HepG2 (cell line): Measurements from ENCODE around the gene LITAFD. TPM values are rescaled to one million over a fixed set of nuclear protein-coding genes. Genes with fewer than 3 reads are reported as not detected.

ENCODE experiments used
- ARHGAP35 ChIP-seq: sonication (generic); formaldehyde crosslinking; IDR thresholded peaks from 2 replicates; pipeline ENCODE4 v1.9.0; 2022; ENCODE audit warnings: mild to moderate bottlenecking, inconsistent platforms, moderate library complexity, missing genetic modification reagents, borderline replicate concordance
- NFAT5 ChIP-seq: sonication (generic); formaldehyde crosslinking; IDR thresholded peaks from 2 replicates; pipeline ENCODE4 v1.4.0; 2020; ENCODE audit warnings: missing genetic modification reagents
- PBX3 ChIP-seq: sonication (generic); formaldehyde crosslinking; IDR thresholded peaks from 2 replicates; pipeline ENCODE4 v1.8.1; 2023; ENCODE audit warnings: missing genetic modification reagents, inconsistent platforms, borderline replicate concordance
- SIN3B ChIP-seq: fragments of 150-350 bp; IDR thresholded peaks from 2 replicates; pipeline ENCODE4 v1.6.1; 2014; ENCODE audit warnings: low read length
- SNAPC4 ChIP-seq: sonication (generic); formaldehyde crosslinking; IDR thresholded peaks from 2 replicates; pipeline ENCODE4 v1.4.0; 2020; ENCODE audit warnings: mild to moderate bottlenecking, missing genetic modification reagents
- ZFP36 ChIP-seq: fragments of 150-350 bp; IDR thresholded peaks from 2 replicates; pipeline ENCODE4 v1.6.1; 2018; ENCODE audit warnings: borderline replicate concordance, low read length, low read depth; ENCODE audit not compliant: partially characterized antibody
- ZGPAT ChIP-seq: IDR thresholded peaks from 2 replicates; pipeline ENCODE4 v1.6.1; 2016; ENCODE audit warnings: mild to moderate bottlenecking
- ZNF274 ChIP-seq: sonication (generic); formaldehyde crosslinking; IDR thresholded peaks from 2 replicates; pipeline ENCODE4 v1.5.1; 2020; ENCODE audit warnings: mild to moderate bottlenecking, missing genetic modification reagents
- ZNF335 ChIP-seq: sonication (generic); formaldehyde crosslinking; IDR thresholded peaks from 2 replicates; pipeline ENCODE4 v1.4.0; 2020; ENCODE audit warnings: missing genetic modification reagents
- ZNF530 ChIP-seq: sonication (generic); formaldehyde crosslinking; IDR thresholded peaks from 2 replicates; pipeline ENCODE4 v1.5.0; 2020; ENCODE audit warnings: low read depth, mild to moderate bottlenecking, missing genetic modification reagents
- ZNF577 ChIP-seq: sonication (generic); formaldehyde crosslinking; IDR thresholded peaks from 2 replicates; pipeline ENCODE4 v1.4.0; 2020; ENCODE audit warnings: mild to moderate bottlenecking, low read depth, missing genetic modification reagents, borderline replicate concordance
- ZNF879 ChIP-seq: sonication (generic); formaldehyde crosslinking; IDR thresholded peaks from 2 replicates; pipeline ENCODE4 v1.8.1; 2023; ENCODE audit warnings: missing genetic modification reagents
- polyA plus RNA-seq, 8 experiments: library from polyadenylated mRNA; depleted of rRNA in 3 of 8; stranded (reverse) in 7 of 8; unstranded in 1 of 8; fragments of >200 nt; fragmentation: Illumina TruSeq in 4 of 8; extraction: Trizol in 4 of 8; gene quantifications; 2 replicates each; pipeline versions ENCODE4 v1.2.1 to v1.2.3, GENCODE V29; 2011 to 2016; ENCODE audit warnings: low read depth in 4 of 8, missing spikeins in 1 of 8, mixed read lengths in 1 of 8; ENCODE audit not compliant: insufficient read depth in 1 of 8
- total RNA-seq, 5 experiments: library from RNA; depleted of rRNA; stranded (reverse); fragments of >200 nt; fragmentation: Illumina TruSeq; extraction: Trizol; gene quantifications; 2 replicates each; pipeline ENCODE4 v1.2.3, GENCODE V29; 2016; ENCODE audit warnings: low read depth in 1 of 5

LITAFD gene
- total and polyA plus RNA-seq, 2 of the 13 experiments (the other 11 are each of a cell fraction or from before 2014, with no cell fraction given): not detected

DNA sequence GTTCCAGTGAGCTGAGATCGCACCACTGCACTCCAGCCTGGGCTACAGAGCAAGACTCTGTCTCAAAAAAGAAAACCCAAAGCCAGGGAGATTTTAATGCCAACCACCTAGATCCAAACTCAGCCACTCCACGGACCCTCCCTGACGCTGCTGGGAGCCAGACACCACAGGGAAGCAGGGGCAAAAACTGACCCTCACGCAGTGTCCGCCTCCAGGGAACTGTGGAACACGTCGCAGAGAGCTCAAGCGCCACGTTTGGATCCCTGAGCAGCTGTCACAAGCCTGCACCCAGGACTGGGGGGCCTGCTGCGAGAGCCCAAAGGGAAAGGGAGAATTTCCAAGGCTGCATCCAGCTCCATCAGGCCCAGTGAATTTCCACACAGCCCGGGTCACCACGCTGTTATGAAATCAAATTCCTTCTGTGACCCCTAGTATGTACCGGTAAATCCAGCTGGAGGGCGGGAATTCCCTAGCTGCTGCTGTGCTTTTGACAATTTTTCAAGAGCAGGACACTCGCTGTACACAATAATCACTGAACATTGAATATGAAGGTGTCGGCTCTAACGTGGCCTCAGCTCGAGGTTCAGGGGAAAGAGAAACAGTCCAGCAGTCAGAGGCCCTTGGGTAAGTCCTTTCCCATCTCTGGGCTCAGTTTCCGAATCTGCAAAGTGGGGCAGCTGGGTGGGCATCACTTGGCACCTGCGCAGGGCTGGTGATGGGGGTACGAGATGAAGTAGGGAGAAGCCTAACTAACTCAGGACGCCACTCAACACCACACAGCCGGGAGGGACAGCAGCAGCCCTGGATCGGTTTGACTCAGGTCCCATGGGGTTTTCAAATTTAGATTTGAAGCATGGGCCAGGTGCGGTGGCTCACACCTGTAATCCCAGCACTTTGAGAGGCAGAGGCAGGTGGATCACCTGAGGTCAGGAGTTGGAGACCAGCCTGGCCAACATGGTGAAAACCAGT, 22.0 kb upstream of the LITAFD start (continued):
- TF ChIP-seq PBX3 (CRISPR knock-in tag) (0 out of 2 replicates have a peak, but pooled peaks have one; percentile 60), ZNF335 (CRISPR knock-in tag) (0 out of 2 replicates have a peak, but pooled peaks have one; percentile 50), ARHGAP35 (CRISPR knock-in tag) (peak; percentile 30; the same call in 1 of the 2 replicates), ZNF274 (no peak), ZFP36 (no peak), ZNF530 (CRISPR knock-in tag) (no peak), ZNF879 (peak; percentile 69; the same call in 1 of the 2 replicates), ZGPAT (CRISPR knock-in tag) (peak; percentile 85), NFAT5 (CRISPR knock-in tag) (peak; percentile 99), SNAPC4 (CRISPR knock-in tag) (peak; percentile 70; the same call in 1 of the 2 replicates), SIN3B (no peak), ZNF577 (CRISPR knock-in tag) (no peak)
